Testis (tissue), 2 donors: ENCODE results near the gene BSX.

Source experiments
- CTCF ChIP-seq, 3 experiments: fragments of 450-650 bp in 2 of 3; fragments of 200-600 bp in 1 of 3; sonication (generic) in 1 of 3; IDR thresholded peaks; one replicate each; pipeline ENCODE4 v1.5.1; 2016 to 2019; ENCODE audit warnings: antibody characterized with exemption in 3 of 3, mild to moderate bottlenecking in 2 of 3, moderate library complexity in 1 of 3
- POLR2A ChIP-seq: fragments of 450-650 bp; IDR thresholded peaks from one replicate; pipeline ENCODE4 v1.6.1; 2017; ENCODE audit warnings: antibody characterized with exemption, mild to moderate bottlenecking, moderate library complexity

- TF ChIP-seq CTCF (IDR thresholded peaks at IDR 0.05) (no peak), POLR2A (no peak)
Measured at GRCh38 chr11:122979815-122980595, 1.6 kb downstream of the BSX start.
